GM12865 (cell line): Measurements from ENCODE around the gene HAUS8.

Experiments
- DNase-seq: peaks from one replicate; pipeline ENCODE4 v3.0.0; 2010; ENCODE audit warnings: low read depth
- H3K4me3 ChIP-seq: 2 replicates; pipeline ENCODE4 v1.5.1; 2011; ENCODE audit warnings: mild to moderate bottlenecking, low read depth, low read length, control low read depth
- TF ChIP-seq, protein P1 (sequence below): IDR thresholded peaks from 2 replicates; pipeline ENCODE4 v1.5.1; 2011; ENCODE audit warnings: low read length, control low read depth, low read depth, inconsistent platforms; ENCODE audit not compliant: insufficient read depth; ENCODE audit errors: missing control alignments

HAUS8 gene

DNA sequence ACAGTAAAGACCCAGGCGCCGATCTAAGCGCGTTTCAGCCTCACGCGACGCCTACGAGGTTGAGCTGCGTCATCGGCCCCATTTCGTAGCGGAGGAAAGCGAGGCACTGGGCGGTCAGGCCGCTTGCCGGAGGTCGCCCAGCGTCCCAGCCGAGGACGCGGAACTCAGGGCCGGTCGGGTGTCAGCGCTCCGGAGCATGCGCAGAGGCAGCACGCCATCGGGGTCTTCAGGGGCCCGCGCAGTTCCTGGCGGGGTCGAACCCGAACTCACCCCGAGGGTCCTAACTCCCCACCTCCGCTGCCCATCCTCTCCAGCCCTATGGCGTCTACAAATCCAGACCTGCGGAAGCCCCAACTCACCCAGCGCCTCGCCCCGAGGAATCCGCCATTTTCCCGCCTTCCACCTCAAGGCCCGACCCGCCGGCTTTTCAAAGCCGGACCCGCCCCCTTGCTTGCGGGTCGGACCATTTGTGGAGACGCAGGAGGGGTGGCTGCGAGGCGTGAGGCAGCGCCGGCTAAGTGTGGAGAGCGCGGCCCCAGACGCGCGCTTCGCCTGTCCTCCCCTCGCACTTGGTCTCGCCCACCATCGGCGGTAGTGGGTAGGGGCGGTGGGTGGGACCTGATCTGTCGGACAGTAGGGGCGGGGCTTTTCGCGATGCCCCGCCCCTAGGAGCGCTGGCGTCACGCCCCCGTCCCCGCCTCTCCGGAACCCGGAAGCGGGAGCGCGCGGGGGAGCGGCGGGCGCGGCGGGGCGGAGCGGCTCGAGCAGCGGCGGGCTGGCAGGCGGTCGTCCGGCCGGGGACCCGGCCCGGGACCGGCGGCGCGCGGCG is at the start of gene HAUS8, which contains the start of gene MYO9B:
HAUS8 (minus strand) TSS at position 418 of the 829 bp plus-strand sequence; CDS start at position 388, 30 bp downstream.
MYO9B (plus strand) TSS at position 743 of the 829 bp plus-strand sequence. CDS start 25,941 bp downstream, outside the sequence.
- TF ChIP-seq, protein P1, sequence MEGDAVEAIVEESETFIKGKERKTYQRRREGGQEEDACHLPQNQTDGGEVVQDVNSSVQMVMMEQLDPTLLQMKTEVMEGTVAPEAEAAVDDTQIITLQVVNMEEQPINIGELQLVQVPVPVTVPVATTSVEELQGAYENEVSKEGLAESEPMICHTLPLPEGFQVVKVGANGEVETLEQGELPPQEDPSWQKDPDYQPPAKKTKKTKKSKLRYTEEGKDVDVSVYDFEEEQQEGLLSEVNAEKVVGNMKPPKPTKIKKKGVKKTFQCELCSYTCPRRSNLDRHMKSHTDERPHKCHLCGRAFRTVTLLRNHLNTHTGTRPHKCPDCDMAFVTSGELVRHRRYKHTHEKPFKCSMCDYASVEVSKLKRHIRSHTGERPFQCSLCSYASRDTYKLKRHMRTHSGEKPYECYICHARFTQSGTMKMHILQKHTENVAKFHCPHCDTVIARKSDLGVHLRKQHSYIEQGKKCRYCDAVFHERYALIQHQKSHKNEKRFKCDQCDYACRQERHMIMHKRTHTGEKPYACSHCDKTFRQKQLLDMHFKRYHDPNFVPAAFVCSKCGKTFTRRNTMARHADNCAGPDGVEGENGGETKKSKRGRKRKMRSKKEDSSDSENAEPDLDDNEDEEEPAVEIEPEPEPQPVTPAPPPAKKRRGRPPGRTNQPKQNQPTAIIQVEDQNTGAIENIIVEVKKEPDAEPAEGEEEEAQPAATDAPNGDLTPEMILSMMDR = no peak
- peak; percentile 100 for DNase-seq
- H3K4me3 ChIP-seq = peak within 1 kb of the TSS; percentile 92

DNA sequence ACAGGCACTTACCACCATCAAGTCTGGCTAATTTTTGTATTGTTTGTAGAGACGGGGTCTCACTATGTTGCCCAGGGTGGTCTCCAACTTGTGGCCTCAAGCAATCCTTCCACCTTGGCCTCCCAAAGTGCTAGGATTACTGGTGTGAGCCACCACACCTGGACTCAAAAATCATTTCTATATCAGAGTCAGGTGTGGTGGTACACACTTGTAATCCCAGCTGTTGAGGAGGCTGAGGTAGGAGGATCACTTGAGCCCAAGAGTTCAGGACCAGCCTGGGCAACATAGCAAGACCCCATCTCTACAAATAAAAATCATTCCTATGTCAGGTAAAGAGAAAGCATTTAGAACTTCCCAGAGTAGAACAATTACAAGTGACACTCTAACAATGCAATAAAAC is 48.8 kb upstream of the HAUS8 start:
- no peak for DNase-seq
- TF ChIP-seq, protein P1 = no peak
- no peak overlapping the region for H3K4me3 ChIP-seq

GRCh38 chr19:17123041-17123440 is 47.8 kb upstream of the HAUS8 start:
- DNase-seq = no peak
- TF ChIP-seq, protein P1 = no peak
- H3K4me3 ChIP-seq = no peak overlapping the region

DNA sequence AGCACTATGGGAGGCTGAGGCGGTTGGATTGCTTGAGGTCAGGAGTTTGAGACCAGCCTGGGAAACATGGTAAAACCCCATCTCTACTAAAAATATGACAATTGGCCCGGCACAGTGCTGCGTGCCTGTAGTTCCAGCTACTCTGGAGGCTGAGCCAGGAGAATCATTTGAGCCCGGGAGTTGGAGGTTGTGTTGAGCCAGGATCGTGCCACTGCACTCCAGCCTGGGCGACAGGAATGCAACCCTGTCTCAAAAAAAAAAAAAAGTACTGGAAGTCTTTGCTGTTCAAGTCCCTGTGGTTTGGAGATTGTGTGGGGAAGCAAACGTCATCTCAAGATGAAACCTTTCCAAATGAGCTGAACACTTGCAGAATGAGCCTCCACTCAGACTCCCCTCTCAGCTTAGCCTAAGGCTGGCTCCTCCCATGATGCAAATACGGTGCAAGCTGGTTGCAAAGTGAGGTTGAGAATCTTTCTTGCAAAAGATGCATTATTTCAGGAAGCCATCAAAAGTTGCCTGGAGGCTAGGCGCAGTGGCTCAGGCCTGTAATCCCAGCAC is 46.6 kb upstream of the HAUS8 start:
- no peak overlapping the region for H3K4me3 ChIP-seq
- peak; percentile 70 for DNase-seq
- TF ChIP-seq, protein P1 = no peak

GRCh38 chr19:17118957-17119356 is 43.7 kb upstream of the HAUS8 start:
- H3K4me3 ChIP-seq = no peak overlapping the region
- TF ChIP-seq, protein P1 = no peak
- no peak for DNase-seq

- H3K4me3 ChIP-seq = no peak overlapping the region
- no peak for DNase-seq
- TF ChIP-seq, protein P1 = no peak
Measured at GRCh38 chr19:17116996-17117702, 41.9 kb upstream of the HAUS8 start.
